ENCODE results near the gene CENPA. TPM values are rescaled to one million over a fixed set of nuclear protein-coding genes. Genes with fewer than 3 reads are reported as not detected.
"Not testable (repeated sequence)": the region's sequence is repeated elsewhere in the genome, so short reads cannot be mapped to it uniquely, and the experiment has no call there.

CENPA gene
- polyA plus RNA-seq, 2 of the 4 experiments (the other 2 are of a cell fraction): 45.7 to 46.0 TPM

DNA sequence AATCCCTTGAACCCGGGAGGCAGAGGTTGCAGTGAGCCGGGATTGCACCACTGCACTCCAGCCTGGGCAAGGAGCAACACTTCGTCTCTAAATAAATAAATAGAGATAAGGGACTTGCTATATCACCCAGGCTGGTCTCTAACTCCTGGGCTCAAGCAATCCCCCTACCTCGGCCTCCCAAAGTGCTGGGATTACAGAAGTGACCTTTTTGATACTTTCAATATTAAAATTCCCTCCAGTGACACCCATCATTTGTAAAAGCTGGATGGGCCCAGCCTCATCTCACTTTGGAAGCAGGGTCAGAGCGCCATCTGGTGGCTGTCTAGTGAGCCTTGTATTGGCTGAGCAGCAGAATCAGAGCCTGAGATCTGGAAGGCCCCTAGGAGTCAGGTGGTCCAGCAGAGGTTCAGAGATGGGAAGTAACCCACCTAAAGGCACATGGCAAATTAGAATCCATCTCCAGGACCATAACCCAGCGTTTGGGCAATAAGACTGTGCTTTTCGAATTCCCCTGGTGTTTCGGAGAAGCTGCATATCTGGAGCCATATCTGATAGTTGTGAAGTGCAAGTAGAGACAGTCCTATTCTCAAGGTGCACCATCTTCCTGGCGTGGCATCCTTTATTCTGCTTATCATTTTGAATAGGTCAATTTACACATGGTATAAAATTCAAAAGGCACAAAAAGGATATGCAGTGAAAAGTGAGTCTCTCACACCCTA is 40.1 kb upstream of the CENPA start:
- peaks cover 41% of the 10 kb centered on the region for H3K4me1 ChIP-seq
- H3K27ac ChIP-seq: peak overlapping the region; percentile 53 to 94; a peak in 5 of 6 replicates
- no peak for FAIRE-seq
- ChIA-PET CTCF (interaction anchor here (0.6 to 22.6 kb wide), 81 partner anchors 8 to 871 kb away, joined by 3 to 736 read pairs (median 7); partner anchors contain the start of genes CIB4, DPYSL5 and SLC35F6), POLR2A (no interaction called here)
- no peaks in the 10 kb centered on the region for H3K9me3 ChIP-seq
- no peak overlapping the region for H3K4me3 ChIP-seq
- DNase-seq (ENCODE audit: low read depth in 1 of 2, low spot score in 1 of 2): peak; percentile 84 to 88
- ATAC-seq: peak; percentile 89 to 94
- TF ChIP-seq RAD21 (conservative IDR thresholded peaks at IDR 0.05 in 1 of 2, IDR thresholded peaks at IDR 0.05 in 1 of 2): peak; percentile 100
- no peak for TF ChIP-seq MAFK (IDR thresholded peaks at IDR 0.05; ENCODE audit: partially characterized antibody)
- peak; percentile 100 for TF ChIP-seq SMC3 (IDR thresholded peaks at IDR 0.05)
- no peak for TF ChIP-seq MYC (IDR thresholded peaks at IDR 0.05; ENCODE audit: borderline replicate concordance, low read length)
- TF ChIP-seq, protein P1, sequence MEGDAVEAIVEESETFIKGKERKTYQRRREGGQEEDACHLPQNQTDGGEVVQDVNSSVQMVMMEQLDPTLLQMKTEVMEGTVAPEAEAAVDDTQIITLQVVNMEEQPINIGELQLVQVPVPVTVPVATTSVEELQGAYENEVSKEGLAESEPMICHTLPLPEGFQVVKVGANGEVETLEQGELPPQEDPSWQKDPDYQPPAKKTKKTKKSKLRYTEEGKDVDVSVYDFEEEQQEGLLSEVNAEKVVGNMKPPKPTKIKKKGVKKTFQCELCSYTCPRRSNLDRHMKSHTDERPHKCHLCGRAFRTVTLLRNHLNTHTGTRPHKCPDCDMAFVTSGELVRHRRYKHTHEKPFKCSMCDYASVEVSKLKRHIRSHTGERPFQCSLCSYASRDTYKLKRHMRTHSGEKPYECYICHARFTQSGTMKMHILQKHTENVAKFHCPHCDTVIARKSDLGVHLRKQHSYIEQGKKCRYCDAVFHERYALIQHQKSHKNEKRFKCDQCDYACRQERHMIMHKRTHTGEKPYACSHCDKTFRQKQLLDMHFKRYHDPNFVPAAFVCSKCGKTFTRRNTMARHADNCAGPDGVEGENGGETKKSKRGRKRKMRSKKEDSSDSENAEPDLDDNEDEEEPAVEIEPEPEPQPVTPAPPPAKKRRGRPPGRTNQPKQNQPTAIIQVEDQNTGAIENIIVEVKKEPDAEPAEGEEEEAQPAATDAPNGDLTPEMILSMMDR (IDR thresholded peaks at IDR 0.05): peak; percentile 99
- TF ChIP-seq JUNB (IDR thresholded peaks at IDR 0.05): no peak
- 23% methylated on average over 9 of the region's 9 CpGs for WGBS (ENCODE audit: missing lambda C conversion rate)
- peak overlapping the region; percentile 26; the same call in 2 of the 3 replicates for H3K4me2 ChIP-seq

DNA sequence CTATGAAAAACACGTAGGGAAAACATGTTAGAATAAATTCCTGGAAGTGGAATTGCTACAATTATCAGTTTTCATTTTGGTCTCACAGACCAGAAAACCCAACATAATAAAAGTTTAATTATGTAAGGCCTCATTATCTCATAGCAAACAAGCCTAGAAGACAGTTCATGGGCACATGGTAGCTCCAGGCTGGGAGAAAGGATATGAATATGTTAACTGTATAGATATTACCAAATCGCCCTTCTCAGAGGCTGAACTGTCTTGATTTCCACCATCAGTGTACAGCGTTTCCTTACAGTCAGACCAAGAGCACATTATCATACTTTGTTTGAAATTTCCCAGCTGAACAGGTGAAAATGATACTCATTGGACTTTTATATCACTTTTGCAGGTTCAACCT is 38.9 kb upstream of the CENPA start:
- ATAC-seq: no peak
- no peak overlapping the region for H3K4me2 ChIP-seq
- ChIA-PET CTCF (interaction anchor here (0.6 to 22.6 kb wide), 39 partner anchors 8 to 486 kb away, joined by 3 to 736 read pairs (median 10); partner anchors contain the start of gene SLC35F6), POLR2A (no interaction called here)
- H3K9me3 ChIP-seq: peaks cover 7% of the 10 kb centered on the region; the same call in 2 of the 3 replicates
- H3K27ac ChIP-seq: peak overlapping the region; percentile 16 to 94; a peak in 4 of 6 replicates
- DNase-seq (ENCODE audit: low read depth in 1 of 2, low spot score in 1 of 2): no peak
- no peak for TF ChIP-seq RAD21 (conservative IDR thresholded peaks at IDR 0.05 in 1 of 2, IDR thresholded peaks at IDR 0.05 in 1 of 2)
- 69% methylated on average over 3 of the region's 3 CpGs for WGBS (ENCODE audit: missing lambda C conversion rate)
- FAIRE-seq: no peak
- H3K4me3 ChIP-seq: no peak overlapping the region
- peaks cover 40% of the 10 kb centered on the region for H3K4me1 ChIP-seq

DNA sequence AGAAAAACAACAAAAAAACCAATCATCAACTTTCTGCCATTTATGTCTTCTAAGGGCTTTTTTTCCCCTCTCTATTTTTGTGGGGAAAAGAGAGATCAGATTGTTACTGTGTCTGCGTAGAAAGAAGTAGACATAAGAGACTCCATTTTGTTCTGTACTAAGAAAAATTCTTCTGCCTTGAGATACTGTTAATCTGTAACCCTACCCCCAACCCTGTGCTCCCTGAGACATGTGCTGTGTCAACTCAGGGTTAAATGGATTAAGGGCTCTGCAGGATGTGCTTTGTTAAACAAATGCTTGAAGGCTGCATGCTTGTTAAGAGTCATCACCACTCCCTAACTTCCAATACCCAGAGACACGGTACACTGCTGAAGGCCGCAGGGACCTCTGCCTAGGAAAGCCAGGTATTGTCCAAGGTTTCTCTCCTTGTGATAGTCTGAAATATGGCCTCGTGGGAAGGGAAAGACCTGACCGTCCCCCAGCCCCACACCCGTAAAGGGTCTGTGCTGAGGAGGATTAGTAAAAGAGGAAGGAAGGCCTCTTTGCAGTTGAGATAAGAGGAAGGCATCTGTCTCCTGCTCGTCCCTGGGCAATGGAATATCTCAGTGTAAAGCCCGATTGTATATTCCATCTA is 36.0 kb upstream of the CENPA start:
- H3K9me3 ChIP-seq; POLR2A ChIA-PET; H3K4me3 ChIP-seq; FAIRE-seq; ATAC-seq; TF ChIP-seq FOSL2 (IDR thresholded peaks at IDR 0.05): not testable (repeated sequence)
- Histone ChIP-seq H3K4me2 (peak overlapping the region; percentile 62), H3K27ac (peak overlapping the region; percentile 84 to 97), H3K4me1 (peaks cover 55% of the 10 kb centered on the region)
- DNase-seq (ENCODE audit: low read depth in 1 of 2, low spot score in 1 of 2): peak in 1 of 2 experiments; percentile 82
- TF ChIP-seq HEYL (CRISPR knock-in tag; IDR thresholded peaks at IDR 0.05): peak; percentile 98
- TF ChIP-seq, protein P2, sequence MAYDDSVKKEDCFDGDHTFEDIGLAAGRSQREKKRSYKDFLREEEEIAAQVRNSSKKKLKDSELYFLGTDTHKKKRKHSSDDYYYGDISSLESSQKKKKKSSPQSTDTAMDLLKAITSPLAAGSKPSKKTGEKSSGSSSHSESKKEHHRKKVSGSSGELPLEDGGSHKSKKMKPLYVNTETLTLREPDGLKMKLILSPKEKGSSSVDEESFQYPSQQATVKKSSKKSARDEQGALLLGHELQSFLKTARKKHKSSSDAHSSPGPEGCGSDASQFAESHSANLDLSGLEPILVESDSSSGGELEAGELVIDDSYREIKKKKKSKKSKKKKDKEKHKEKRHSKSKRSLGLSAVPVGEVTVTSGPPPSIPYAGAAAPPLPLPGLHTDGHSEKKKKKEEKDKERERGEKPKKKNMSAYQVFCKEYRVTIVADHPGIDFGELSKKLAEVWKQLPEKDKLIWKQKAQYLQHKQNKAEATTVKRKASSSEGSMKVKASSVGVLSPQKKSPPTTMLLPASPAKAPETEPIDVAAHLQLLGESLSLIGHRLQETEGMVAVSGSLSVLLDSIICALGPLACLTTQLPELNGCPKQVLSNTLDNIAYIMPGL (CRISPR knock-in tag; IDR thresholded peaks at IDR 0.05; ENCODE audit: borderline replicate concordance): peak; percentile 93
- TF ChIP-seq RARB (CRISPR knock-in tag; IDR thresholded peaks at IDR 0.05): peak; percentile 78; the same call in 1 of the 2 replicates
- TF ChIP-seq, protein P3, sequence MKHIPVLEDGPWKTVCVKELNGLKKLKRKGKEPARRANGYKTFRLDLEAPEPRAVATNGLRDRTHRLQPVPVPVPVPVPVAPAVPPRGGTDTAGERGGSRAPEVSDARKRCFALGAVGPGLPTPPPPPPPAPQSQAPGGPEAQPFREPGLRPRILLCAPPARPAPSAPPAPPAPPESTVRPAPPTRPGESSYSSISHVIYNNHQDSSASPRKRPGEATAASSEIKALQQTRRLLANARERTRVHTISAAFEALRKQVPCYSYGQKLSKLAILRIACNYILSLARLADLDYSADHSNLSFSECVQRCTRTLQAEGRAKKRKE (CRISPR knock-in tag; IDR thresholded peaks at IDR 0.05; ENCODE audit: low read depth): peak; percentile 99
- peak; percentile 99 for TF ChIP-seq HOXB13 (CRISPR knock-in tag; IDR thresholded peaks at IDR 0.05; ENCODE audit: low read depth)
- peak; percentile 54; the same call in 1 of the 2 replicates for TF ChIP-seq TFCP2L1 (CRISPR knock-in tag; IDR thresholded peaks at IDR 0.05)
- peak; percentile 87; the same call in 1 of the 2 replicates for TF ChIP-seq NPAS2 (CRISPR knock-in tag; IDR thresholded peaks at IDR 0.05; ENCODE audit: borderline replicate concordance)
- TF ChIP-seq ZSCAN20 (CRISPR knock-in tag; IDR thresholded peaks at IDR 0.05): peak; percentile 98
- TF ChIP-seq EHF (CRISPR knock-in tag; IDR thresholded peaks at IDR 0.05): peak; percentile 99
- TF ChIP-seq E2F6 (IDR thresholded peaks at IDR 0.05; ENCODE audit: borderline replicate concordance, low read depth): 0 out of 2 replicates have a peak, but pooled peaks have one; percentile 41
- peak; percentile 96 for TF ChIP-seq HOXA7 (CRISPR knock-in tag; IDR thresholded peaks at IDR 0.05)
- peak; percentile 90 for TF ChIP-seq FOXS1 (CRISPR knock-in tag; IDR thresholded peaks at IDR 0.05)
- TF ChIP-seq, protein P4, sequence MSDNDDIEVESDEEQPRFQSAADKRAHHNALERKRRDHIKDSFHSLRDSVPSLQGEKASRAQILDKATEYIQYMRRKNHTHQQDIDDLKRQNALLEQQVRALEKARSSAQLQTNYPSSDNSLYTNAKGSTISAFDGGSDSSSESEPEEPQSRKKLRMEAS (IDR thresholded peaks at IDR 0.05): peak; percentile 73
- TF ChIP-seq ZNF302 (CRISPR knock-in tag; IDR thresholded peaks at IDR 0.05): peak; percentile 99
- peak; percentile 92 for TF ChIP-seq FOSB (CRISPR knock-in tag; IDR thresholded peaks at IDR 0.05)
- 0 out of 2 replicates have a peak, but pooled peaks have one; percentile 62 for TF ChIP-seq TP53 (CRISPR knock-in tag; IDR thresholded peaks at IDR 0.05)
- TF ChIP-seq FOSL2 (CRISPR knock-in tag; IDR thresholded peaks at IDR 0.05): peak; percentile 30; the same call in 1 of the 2 replicates
- TF ChIP-seq HOXB5 (CRISPR knock-in tag; IDR thresholded peaks at IDR 0.05): peak; percentile 98
- 17% methylated on average over 8 of the region's 8 CpGs for WGBS (ENCODE audit: missing lambda C conversion rate)
- CTCF ChIA-PET: interaction anchor here (6.8 to 22.6 kb wide), 3 partner anchors 17 to 170 kb away, joined by 107 to 736 read pairs (median 175); no protein-coding TSS in a partner anchor

Data from A549 (cell line).